HG02870 (cell line): ENCODE results near the gene TGFBRAP1.
A peak's percentile ranks its signal among the peaks of the same experiment; 100 is the strongest.

Experiments used
- ATAC-seq: cut with Tn5 transposase; IDR thresholded peaks from one replicate; pipeline ENCODE4 v1.9.1; 2021; ENCODE audit warnings: mild to moderate bottlenecking, moderate library complexity; ENCODE audit not compliant: unreplicated experiment

TGFBRAP1 gene, protein sequence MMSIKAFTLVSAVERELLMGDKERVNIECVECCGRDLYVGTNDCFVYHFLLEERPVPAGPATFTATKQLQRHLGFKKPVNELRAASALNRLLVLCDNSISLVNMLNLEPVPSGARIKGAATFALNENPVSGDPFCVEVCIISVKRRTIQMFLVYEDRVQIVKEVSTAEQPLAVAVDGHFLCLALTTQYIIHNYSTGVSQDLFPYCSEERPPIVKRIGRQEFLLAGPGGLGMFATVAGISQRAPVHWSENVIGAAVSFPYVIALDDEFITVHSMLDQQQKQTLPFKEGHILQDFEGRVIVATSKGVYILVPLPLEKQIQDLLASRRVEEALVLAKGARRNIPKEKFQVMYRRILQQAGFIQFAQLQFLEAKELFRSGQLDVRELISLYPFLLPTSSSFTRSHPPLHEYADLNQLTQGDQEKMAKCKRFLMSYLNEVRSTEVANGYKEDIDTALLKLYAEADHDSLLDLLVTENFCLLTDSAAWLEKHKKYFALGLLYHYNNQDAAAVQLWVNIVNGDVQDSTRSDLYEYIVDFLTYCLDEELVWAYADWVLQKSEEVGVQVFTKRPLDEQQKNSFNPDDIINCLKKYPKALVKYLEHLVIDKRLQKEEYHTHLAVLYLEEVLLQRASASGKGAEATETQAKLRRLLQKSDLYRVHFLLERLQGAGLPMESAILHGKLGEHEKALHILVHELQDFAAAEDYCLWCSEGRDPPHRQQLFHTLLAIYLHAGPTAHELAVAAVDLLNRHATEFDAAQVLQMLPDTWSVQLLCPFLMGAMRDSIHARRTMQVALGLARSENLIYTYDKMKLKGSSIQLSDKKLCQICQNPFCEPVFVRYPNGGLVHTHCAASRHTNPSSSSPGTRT

DNA sequence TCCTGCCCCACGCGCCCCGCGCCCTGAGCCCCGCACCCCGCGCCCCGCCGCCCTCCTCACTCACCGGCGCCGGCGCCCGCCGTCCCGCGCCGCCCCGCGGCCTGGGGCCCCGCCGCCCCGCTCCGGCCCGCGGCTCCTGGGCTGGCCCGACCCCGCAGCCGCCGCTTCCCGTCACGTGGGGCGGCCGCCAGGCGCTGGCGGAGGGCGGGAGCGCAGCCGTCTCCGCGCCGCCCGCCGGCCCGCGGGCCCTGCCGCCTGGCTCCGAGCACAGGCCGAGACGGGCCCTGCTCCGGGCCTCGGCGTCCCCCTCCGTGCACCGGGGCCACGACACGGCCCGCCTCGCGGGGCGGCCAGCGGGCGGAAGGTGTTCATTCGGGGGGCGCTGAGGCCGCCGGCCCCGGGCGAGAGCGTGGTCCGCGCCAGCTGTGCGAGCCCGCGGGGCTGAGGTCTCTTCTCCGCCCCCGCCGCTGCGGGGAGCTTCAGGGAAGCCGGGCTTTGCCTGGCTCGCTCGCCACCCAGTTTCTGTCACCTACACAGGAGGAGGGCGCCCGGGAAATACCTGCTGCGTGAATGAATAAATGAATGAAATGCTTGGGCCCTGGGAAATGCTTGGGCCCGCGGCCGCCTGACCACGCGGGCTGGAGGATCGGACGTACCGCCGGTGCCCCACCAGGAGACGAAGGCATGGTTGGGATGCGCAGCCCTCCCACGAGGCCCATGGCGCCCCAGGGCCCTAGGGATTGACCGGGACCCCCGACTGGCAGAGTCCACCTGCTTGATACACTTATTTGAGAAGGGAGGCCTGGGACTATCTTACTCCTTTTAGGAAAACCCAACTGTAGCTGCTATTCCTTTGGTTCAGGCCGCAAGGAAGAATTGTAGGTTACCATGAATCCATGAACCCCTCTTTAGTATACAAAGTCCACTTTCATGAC lies at the start of gene TGFBRAP1:
Gene TGFBRAP1, minus strand, starts transcription at position 175 of the 935 bp plus-strand sequence. CDS start 21,434 bp downstream, outside the sequence.
- ATAC-seq, result peak; percentile 60

DNA sequence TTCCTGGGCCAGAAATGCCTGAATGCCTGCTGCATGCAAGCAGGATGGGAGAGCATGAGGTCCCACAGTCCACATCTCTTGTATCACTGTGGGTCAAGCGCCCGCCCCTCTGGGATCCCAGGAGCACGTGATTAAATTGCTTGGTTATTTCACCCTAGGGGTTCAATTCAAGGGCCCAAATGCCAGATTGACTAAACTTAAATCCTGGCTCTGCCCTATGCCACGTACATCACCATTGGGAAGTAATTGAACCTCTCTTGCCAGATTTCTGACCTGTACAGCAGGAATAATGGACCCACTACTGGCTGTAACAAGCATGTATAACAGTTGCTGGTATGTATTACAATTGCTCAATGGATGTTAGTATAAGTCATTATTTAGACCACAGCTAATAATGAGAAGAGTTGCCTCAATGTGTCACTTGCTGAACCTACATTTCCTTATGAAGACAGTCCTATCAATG lies 49.4 kb upstream of the TGFBRAP1 start:
- no peak for ATAC-seq

DNA sequence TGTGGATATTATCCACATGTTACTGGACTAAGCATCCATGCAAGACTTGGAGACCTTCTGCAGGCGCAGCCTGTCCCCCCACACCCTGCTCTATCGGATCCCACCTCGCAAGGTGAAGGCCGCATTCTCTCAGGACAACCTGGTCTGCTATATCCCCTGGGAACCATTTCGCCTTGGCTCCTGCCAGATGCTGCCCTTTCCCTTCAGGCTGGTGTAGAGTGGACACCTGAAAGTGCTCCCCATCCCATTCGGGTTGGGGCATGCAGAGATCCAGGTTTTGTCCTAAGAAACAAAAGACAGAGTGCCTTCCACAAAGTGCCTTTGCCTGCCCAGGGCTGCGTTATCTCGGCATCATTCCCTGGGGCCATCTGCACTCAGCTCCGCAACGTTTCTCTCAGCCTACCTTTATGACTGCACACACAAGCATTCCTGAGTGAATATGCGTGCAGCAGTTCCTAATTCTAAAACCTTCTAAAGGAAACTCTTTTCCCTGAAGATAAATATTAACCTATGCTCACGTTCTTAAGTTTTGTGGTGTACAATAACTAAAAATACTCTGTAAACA lies 48.8 kb upstream of the TGFBRAP1 start:
- ATAC-seq, result no peak

DNA sequence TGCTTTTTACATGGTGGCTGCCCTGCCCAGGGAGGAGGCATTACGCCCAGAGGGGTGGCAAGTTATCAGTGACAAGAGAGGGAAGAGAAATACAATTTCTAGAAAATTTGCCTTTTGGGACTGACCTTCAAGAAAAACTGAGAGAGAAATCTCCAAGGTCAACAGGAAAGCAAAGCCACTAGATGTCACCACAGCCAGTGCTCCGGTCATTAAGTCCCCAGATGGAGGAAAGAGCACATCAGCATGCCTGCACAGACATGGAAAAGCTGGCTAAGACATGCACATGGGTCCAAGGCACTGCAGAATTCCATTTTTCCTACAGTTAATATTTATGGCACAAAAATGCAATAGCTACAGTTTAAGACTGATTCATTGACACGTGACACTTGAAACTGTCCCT lies 48.3 kb upstream of the TGFBRAP1 start:
- ATAC-seq, result no peak

DNA sequence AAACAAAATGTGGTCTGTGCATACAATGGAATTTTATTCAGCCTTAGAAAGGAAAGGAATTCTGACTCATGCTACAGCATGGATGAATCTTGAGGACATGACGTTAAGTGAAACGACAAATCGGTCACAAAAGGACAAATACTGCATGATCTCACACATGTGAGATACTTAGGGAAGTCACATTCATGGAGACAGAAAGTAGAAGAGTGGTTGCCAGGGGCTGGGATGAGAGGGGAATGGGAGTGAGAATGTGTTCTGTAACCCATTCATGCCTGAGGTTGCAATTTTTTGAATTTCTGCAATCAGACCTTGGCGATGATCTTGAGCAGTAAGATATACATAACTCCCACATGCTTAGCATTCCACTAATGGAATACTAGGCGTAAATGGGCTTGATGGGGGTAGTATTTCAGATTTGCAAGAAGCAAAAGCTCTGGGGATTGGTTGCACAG lies 47.3 kb upstream of the TGFBRAP1 start:
- ATAC-seq, result no peak

DNA sequence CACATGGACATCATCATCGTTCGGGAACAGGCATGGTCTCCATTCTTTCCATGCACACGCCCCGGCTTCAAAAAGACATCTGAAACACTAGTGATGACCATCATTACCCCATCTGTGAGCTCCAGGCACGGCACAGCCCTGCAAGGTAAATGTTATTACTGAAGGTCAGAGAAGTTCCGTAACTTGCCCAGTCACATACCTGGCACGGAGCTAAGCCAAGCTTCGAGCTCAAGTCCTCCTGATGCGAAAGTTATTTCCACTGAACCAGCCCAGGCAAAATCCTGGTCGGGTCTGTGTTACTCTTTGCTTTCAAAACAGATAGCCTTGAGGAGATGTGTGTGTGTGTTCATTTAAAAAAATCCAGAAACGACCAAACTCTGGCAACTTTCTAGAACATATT lies 46.5 kb upstream of the TGFBRAP1 start:
- no peak for ATAC-seq

DNA sequence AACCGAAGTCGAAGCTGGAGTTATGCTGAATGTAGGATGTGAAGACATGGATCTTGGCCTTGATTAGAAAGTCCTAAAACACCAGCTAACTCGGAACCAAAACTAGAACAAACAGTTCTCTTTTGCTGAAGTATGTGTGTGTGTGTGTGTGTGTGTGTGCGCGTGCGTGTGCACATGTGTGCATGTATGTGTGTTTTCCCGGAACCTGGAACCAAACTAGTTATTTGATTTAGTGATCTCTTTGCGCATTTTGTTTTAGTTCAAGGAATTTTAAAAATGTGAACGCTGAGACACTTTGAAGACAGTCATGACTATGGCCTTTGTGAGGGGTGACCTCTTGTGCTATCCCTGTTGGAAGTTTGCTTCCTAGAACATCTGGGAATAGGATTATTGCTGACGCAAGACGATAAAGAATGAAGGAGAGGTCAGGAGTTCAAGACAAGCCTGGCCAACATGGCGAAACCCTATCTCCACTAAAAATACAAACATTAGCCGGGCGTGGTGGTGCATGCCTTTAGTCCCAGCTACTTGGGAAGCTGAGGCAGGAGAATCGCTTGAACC lies 45.5 kb upstream of the TGFBRAP1 start:
- ATAC-seq, result no peak

DNA sequence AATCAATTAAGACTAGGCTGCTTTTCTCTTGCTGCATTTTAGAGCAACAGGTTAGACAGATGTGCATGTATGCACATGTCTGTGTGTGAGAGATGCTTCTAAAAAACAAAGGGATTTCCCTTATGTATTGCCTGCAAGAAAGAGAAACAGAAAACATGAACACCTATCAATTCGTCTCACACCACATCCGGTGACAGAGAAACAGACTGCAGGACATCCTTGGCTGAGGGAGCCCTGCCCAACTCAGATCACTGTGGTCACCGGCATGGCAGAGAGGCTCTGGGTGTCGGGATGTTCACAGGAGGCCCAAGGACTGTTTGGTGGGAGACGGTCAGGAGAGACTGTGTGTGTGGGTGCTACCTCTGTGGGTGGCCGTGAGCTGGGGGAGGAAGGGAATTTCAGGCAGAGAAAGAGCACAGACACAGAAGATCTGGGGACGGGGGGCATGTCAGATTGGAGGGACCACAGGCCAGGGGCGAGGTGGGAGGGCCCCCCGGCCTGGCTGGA lies 44.4 kb upstream of the TGFBRAP1 start:
- ATAC-seq, result peak; percentile 76

DNA sequence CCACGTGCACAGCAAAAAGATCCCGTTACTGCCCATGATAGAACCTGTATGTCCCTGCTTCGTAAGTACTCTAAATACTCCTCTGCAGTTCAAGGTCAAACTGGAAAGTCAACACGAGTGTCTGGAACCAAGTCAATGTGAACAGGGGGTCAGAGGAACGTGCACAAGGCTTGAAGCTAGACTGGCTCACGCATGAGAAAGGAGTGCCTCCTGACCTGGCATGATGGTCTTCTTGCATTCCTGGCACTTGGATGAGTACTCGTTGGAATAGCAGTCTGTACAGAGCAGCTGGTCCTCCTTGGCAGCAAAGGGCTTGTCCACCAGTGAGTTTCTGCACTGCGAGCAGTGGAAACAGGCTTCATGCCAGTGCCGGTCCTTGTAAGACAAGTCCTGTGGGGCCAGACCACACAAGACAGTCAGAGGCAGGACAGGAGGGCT lies 43.8 kb upstream of the TGFBRAP1 start:
- peak; percentile 11 for ATAC-seq

DNA sequence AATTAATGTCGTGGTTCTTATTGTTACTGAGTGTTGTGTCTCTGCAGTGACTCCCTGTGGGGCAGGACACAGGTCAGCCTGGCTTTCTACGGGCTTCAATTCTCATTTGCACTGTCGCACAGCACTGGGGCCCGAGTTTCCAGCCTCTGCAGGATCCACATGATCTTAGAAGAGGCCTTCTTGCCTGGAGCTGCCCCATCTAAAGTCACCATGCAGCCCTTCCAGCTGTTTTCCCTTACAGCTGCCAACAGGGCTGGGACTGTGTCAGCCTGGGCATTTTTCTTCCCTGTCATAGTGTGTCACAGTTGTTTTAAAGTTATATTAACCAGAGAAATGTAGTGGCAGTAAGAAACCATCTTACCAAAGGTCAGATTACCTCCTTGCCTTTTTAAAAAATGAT lies 42.3 kb upstream of the TGFBRAP1 start:
- ATAC-seq, result no peak

DNA sequence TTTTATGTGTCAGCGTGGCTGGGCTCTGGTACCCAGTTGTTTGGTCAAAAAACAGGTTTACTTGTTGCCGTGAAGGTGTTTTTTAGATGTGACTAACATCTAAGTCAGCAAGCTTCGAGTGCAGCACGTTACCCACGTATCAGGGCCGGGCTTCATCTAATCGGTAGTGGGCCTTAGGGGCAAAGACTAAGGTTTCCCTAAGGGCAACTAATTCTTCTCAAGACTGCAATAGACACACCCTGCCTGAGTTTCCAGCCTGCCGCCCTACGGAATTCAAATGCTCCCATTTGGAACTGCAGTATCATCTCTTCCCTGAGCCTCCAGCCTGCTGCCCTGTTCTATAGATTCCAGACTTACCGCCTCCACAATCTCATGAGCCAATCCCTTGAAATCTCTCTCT lies 41.6 kb upstream of the TGFBRAP1 start:
- ATAC-seq, result no peak

DNA sequence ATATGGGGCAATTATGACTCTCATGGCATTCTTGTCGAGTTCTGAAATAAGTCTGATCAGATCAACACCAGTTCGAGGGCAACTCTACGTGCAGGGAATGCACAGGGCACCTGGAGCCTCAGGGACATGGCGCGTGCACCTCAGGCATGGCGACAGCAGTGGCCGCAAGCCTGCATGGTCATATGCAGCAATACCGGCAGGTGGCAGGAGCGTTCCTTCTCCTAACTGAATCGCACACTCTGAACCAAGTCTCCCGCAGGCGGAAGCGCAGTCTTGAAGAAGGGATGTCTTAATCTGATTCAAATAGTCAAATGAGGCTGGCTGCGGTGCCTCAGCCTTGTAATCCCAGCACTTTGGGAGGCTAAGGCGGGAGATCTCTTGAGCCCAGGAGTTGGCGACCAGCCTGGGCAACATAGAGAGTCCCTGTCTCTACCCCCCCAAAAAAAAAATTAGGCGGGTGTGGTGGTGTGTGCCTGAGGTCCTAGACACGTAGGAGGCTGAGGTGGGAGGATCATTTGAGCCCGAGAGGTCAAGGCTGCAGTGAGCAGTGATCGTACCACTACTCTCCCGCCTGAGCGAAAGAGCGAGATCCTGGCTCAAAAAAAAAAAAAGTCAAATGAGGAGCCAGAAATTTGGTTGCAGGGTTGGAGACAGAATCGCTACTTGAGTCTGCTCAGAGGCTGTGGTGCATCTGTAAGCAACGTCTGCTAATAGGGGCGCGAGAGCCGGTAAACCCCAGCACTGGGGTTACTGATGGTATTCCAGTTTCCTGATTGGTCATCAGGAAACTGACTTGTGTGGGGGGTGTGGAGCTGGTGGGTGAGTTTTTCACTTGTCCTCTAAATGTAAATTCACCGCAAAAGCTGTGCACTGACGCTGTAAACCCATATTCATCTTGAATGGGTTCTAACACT lies 40.5 kb upstream of the TGFBRAP1 start:
- peak; percentile 85 for ATAC-seq

DNA sequence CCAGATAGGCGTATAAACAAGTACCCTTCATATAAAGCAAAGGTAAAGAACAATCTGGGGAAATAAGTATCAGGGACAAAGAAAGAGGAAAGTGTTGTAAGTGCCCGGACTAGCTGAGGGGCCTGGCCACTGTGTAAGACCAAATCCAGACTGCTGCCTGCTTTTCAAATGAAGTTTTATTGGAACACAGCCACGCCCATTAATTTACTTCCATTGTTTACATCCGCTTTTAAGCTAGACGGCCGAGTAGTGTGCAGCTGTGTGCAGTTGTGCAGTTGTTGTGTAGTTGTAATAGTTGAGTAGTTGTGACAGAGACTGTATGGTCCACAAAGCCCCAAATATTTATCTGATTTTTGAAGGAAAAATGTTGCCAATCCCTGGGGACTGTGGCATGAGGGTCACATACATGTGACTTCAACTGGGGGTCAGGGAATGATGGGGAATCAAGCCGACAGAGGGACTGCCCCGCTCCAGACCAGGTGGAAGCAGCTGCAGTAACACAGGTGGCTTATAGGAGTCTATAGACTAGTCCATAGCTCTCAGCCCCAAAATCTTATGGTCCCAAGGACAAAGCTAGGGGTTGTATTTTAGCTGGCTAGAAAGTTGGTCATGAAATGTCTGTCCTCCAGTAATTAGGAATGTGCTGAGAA lies 39.3 kb upstream of the TGFBRAP1 start:
- no peak for ATAC-seq

DNA sequence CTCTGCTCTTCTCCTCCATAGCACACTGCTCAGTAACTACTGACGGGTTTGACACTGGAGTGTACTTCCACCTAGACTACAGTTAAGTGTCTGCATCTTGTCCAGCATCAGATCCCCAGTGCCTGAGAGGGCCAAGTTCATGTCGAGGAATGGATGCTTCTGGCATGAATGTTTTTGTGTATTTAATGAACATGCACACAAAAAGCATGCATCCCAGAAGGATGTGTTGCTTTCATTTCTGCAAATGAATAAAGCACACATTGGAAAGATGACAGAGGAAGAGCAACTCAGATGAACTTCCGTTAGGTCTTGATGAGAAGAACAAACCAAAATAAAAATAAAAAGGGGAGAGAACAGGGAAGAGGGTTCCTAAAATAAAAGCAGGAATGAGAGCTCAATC lies 35.7 kb upstream of the TGFBRAP1 start:
- no peak for ATAC-seq

DNA sequence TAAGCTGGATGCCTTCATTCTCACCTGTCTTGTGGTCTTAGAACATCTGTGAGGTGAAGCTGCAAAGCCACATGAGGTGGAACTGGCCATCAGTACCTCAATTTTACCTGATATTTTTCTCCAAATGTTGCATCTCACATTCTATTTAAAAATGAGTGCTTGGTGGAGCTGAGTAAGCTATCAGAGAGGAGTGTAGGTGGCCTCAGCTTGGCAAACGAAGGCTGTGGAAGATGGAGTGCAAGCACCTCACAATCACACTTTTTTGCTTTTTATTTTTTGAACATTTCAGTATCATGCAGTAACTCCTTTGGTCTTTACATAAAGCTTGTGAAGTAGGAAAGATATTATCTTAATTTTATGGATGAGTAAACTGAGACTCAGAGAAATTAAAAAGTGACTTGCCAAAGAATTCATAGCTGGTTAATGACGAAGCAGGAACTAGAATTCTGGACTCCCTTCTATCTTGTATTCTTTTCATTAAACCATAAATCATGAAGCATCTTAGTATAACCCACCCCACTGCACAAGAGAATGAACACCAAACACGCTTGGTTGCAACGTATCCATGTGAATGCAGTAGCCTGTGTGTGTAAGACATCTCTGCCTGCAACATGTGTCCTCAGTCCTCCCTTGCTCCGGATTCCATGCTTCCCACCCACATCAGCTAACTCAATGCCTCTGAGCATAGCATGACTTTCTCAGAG lies 35.1 kb upstream of the TGFBRAP1 start:
- no peak for ATAC-seq

DNA sequence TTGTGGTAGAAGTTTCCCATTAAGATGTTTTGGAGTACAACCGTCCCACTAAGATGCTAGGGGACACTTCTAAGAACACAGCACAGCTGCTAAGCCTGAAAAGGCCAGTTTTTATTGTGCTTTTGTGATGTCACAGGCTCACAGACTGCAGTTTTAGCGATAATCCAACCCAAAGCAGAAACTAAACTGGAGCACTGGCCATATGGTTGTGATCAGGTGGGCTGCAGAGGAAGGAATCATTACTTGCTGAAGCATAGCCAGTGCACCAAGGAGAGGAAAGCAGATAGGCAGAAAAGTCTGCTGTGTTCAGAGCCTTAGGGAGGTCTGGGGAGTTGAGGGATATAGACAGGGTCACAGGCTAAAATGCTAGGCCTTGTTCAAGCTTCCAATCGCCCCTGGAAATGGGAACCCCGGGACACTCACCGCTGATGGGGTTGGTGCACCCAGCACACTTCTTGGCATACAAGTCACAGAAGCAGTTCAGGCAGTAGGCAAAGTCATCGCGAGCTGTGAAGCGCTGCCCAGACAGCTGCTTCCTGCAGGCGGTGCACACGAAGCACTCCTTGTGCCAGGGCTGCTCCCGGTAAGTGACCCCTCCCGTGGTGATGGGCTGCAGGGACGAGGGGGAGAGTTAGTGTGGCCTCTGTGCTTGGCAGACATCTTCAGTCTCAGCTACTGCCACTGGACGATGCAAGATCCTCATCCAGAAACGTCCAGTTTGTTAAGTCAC lies 33.5 kb upstream of the TGFBRAP1 start:
- no peak for ATAC-seq
